Measurements from ENCODE around the gene DHRSX.

DNA sequence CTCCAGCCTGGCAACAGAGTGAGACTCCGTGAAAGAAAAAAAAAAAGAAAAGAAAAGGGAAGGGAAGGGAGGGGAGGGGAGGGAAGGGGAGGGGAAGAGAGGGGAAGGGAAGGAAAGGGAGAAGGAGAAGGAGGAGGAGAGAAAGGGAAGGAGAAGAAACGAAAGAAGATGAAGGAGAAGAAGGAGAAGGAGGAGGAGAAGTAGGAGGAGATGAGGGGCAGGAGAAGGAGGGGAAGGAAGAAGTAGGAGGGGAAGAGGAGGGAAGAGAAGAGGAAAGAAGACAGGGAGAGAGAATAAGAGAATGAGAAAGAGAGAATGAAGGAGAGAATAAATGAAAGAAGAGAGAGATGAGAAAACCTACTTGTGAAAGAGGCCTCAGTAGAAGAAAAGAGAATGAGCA is 170.3 kb downstream of the DHRSX start:
- TF ChIP-seq, protein P1, sequence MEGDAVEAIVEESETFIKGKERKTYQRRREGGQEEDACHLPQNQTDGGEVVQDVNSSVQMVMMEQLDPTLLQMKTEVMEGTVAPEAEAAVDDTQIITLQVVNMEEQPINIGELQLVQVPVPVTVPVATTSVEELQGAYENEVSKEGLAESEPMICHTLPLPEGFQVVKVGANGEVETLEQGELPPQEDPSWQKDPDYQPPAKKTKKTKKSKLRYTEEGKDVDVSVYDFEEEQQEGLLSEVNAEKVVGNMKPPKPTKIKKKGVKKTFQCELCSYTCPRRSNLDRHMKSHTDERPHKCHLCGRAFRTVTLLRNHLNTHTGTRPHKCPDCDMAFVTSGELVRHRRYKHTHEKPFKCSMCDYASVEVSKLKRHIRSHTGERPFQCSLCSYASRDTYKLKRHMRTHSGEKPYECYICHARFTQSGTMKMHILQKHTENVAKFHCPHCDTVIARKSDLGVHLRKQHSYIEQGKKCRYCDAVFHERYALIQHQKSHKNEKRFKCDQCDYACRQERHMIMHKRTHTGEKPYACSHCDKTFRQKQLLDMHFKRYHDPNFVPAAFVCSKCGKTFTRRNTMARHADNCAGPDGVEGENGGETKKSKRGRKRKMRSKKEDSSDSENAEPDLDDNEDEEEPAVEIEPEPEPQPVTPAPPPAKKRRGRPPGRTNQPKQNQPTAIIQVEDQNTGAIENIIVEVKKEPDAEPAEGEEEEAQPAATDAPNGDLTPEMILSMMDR (IDR thresholded peaks at IDR 0.05), result no peak
- no peak for TF ChIP-seq POLR2AphosphoS5 (IDR thresholded peaks at IDR 0.05)
- TF ChIP-seq POLR2A (IDR thresholded peaks at IDR 0.05), result no peak

Data from prostate gland (tissue), 2 donors.